ENCODE data around the gene UBQLN4.

The UBQLN4 gene

GRCh38 chr1:156048663-156049258, 4.8 kb downstream of the UBQLN4 start:
- TF ChIP-seq NFIC (IDR thresholded peaks at IDR 0.05) (peak; percentile 71), RAD21 (IDR thresholded peaks at IDR 0.05; ENCODE audit: low read depth) (no peak), YY1 (IDR thresholded peaks at IDR 0.05; ENCODE audit: low read depth) (no peak)

GRCh38 chr1:156045076-156045475, 8.5 kb downstream of the UBQLN4 start:
- TF ChIP-seq TEAD4 (IDR thresholded peaks at IDR 0.05) (no peak), EGR1 (IDR thresholded peaks at IDR 0.05) (no peak), NFIC (IDR thresholded peaks at IDR 0.05) (no peak), RAD21 (IDR thresholded peaks at IDR 0.05; ENCODE audit: low read depth) (no peak), CREB1 (IDR thresholded peaks at IDR 0.05; ENCODE audit: low read depth) (no peak), EP300 (IDR thresholded peaks at IDR 0.05; ENCODE audit: borderline replicate concordance) (no peak), TAF1 (IDR thresholded peaks at IDR 0.05; ENCODE audit: low read depth) (no peak), TCF12 (IDR thresholded peaks at IDR 0.05; ENCODE audit: low read depth) (no peak), CEBPB (IDR thresholded peaks at IDR 0.05) (no peak), MAX (IDR thresholded peaks at IDR 0.05) (no peak), FOXM1 (IDR thresholded peaks at IDR 0.05; ENCODE audit: borderline replicate concordance, low read depth) (no peak), ZBTB7A (IDR thresholded peaks at IDR 0.05; ENCODE audit: low read depth) (no peak), REST (IDR thresholded peaks at IDR 0.05; ENCODE audit: low read depth) (no peak), YY1 (IDR thresholded peaks at IDR 0.05; ENCODE audit: low read depth) (no peak), USF1 (IDR thresholded peaks at IDR 0.05) (no peak)

GRCh38 chr1:156042828-156043227, 10.8 kb downstream of the UBQLN4 start:
- TF ChIP-seq TEAD4 (IDR thresholded peaks at IDR 0.05) = no peak
- TF ChIP-seq NFIC (IDR thresholded peaks at IDR 0.05) = peak; percentile 62
- TF ChIP-seq TAF1 (IDR thresholded peaks at IDR 0.05; ENCODE audit: low read depth) = no peak
- no peak for TF ChIP-seq RAD21 (IDR thresholded peaks at IDR 0.05; ENCODE audit: low read depth)
- TF ChIP-seq CREB1 (IDR thresholded peaks at IDR 0.05; ENCODE audit: low read depth) = no peak
- no peak for TF ChIP-seq YY1 (IDR thresholded peaks at IDR 0.05; ENCODE audit: low read depth)

- TF ChIP-seq MAX (IDR thresholded peaks at IDR 0.05) = no peak
- TF ChIP-seq FOXM1 (IDR thresholded peaks at IDR 0.05; ENCODE audit: borderline replicate concordance, low read depth) = no peak
- no peak for TF ChIP-seq REST (IDR thresholded peaks at IDR 0.05; ENCODE audit: low read depth)
- no peak for TF ChIP-seq YY1 (IDR thresholded peaks at IDR 0.05; ENCODE audit: low read depth)
- no peak for TF ChIP-seq EGR1 (IDR thresholded peaks at IDR 0.05)
- no peak for TF ChIP-seq ZBTB7A (IDR thresholded peaks at IDR 0.05; ENCODE audit: low read depth)
- no peak for TF ChIP-seq TEAD4 (IDR thresholded peaks at IDR 0.05)
- TF ChIP-seq TAF1 (IDR thresholded peaks at IDR 0.05; ENCODE audit: low read depth) = no peak
- TF ChIP-seq NFIC (IDR thresholded peaks at IDR 0.05) = no peak
- no peak for TF ChIP-seq CREB1 (IDR thresholded peaks at IDR 0.05; ENCODE audit: low read depth)
- no peak for TF ChIP-seq RAD21 (IDR thresholded peaks at IDR 0.05; ENCODE audit: low read depth)
- no peak for TF ChIP-seq CEBPB (IDR thresholded peaks at IDR 0.05)
These were observed 20.6 kb downstream of the UBQLN4 start for GRCh38 chr1:156033011-156033410.

- TF ChIP-seq RAD21 (IDR thresholded peaks at IDR 0.05; ENCODE audit: low read depth) (no peak), CEBPB (IDR thresholded peaks at IDR 0.05) (no peak), ZBTB7A (IDR thresholded peaks at IDR 0.05; ENCODE audit: low read depth) (no peak), MAX (IDR thresholded peaks at IDR 0.05) (no peak), TEAD4 (IDR thresholded peaks at IDR 0.05) (no peak), REST (IDR thresholded peaks at IDR 0.05; ENCODE audit: low read depth) (no peak), EGR1 (IDR thresholded peaks at IDR 0.05) (no peak), TAF1 (IDR thresholded peaks at IDR 0.05; ENCODE audit: low read depth) (no peak), CREB1 (IDR thresholded peaks at IDR 0.05; ENCODE audit: low read depth) (no peak), NFIC (IDR thresholded peaks at IDR 0.05) (no peak), USF1 (IDR thresholded peaks at IDR 0.05) (no peak), EP300 (IDR thresholded peaks at IDR 0.05; ENCODE audit: borderline replicate concordance) (no peak), YY1 (IDR thresholded peaks at IDR 0.05; ENCODE audit: low read depth) (no peak), FOXM1 (IDR thresholded peaks at IDR 0.05; ENCODE audit: borderline replicate concordance, low read depth) (no peak), TCF12 (IDR thresholded peaks at IDR 0.05; ENCODE audit: low read depth) (no peak)
These were observed 27.0 kb downstream of the UBQLN4 start for GRCh38 chr1:156026588-156026987.

Data from Ishikawa (cell line).